Liver (tissue), 9 donors: ENCODE results near the gene SCN3A. TPM values are rescaled to one million over a fixed set of nuclear protein-coding genes. Genes with fewer than 3 reads are reported as not detected.

ENCODE experiments used
- DNase-seq: peaks from one replicate; pipeline ENCODE4 v3.0.0-alpha.2; 2017; ENCODE audit warnings: low spot score
- H3K27ac ChIP-seq, 2 donors: one replicate each; pipeline ENCODE4 v1.7.0; 2013; ENCODE audit warnings: inconsistent platforms in 2 of 2, low read length in 2 of 2, control low read depth in 1 of 2, low read depth in 1 of 2, mild to moderate bottlenecking in 1 of 2
- H3K27me3 ChIP-seq, 4 donors: one replicate each; pipeline versions ENCODE4 v1.6.1 to v1.7.0; 2013; ENCODE audit warnings: low read length in 3 of 4, inconsistent platforms in 1 of 4, mild to moderate bottlenecking in 1 of 4, moderate library complexity in 1 of 4; ENCODE audit not compliant: control insufficient read depth in 4 of 4, insufficient read depth in 4 of 4
- H3K36me3 ChIP-seq, 4 donors: one replicate each; pipeline versions ENCODE4 v1.6.1 to v1.7.0; 2013; ENCODE audit warnings: low read length in 3 of 4, mild to moderate bottlenecking in 3 of 4, low read depth in 1 of 4, moderate library complexity in 1 of 4; ENCODE audit not compliant: control insufficient read depth in 4 of 4, insufficient read depth in 3 of 4
- H3K4me1 ChIP-seq, 4 donors: one replicate each; pipeline versions ENCODE4 v1.6.1 to v1.7.0; 2013; ENCODE audit warnings: low read length in 3 of 4, mild to moderate bottlenecking in 3 of 4, moderate library complexity in 1 of 4; ENCODE audit not compliant: control insufficient read depth in 4 of 4, insufficient read depth in 4 of 4
- H3K4me3 ChIP-seq, 3 donors: one replicate each; pipeline versions ENCODE4 v1.6.1 to v1.7.0; 2013; ENCODE audit warnings: low read length in 3 of 3, control low read depth in 1 of 3, low read depth in 1 of 3, mild to moderate bottlenecking in 1 of 3
- H3K9ac ChIP-seq, 2 donors: one replicate each; pipeline ENCODE4 v1.7.0; 2013; ENCODE audit warnings: low read length in 2 of 2, mild to moderate bottlenecking in 2 of 2, moderate library complexity in 2 of 2, control low read depth in 1 of 2, low read depth in 1 of 2
- H3K9me3 ChIP-seq, 4 donors: one replicate each; pipeline versions ENCODE4 v1.6.1 to v1.7.0; 2013; ENCODE audit warnings: low read length in 3 of 4; ENCODE audit not compliant: control insufficient read depth in 4 of 4
- EGR1 ChIP-seq, 2 donors: IDR thresholded peaks; 2 replicates each; pipeline ENCODE4 v1.6.1; 2016 to 2018; ENCODE audit warnings: antibody characterized with exemption in 2 of 2, low read depth in 2 of 2
- FOXA1 ChIP-seq: IDR thresholded peaks from 2 replicates; pipeline ENCODE4 v1.6.1; 2016; ENCODE audit warnings: antibody characterized with exemption
- FOXA2 ChIP-seq: IDR thresholded peaks from 2 replicates; pipeline ENCODE4 v1.6.1; 2016; ENCODE audit warnings: antibody characterized with exemption
- GABPA ChIP-seq, 2 donors: IDR thresholded peaks in 1 of 2; conservative IDR thresholded peaks in 1 of 2; 2 replicates each; pipeline ENCODE4 v1.6.1; 2016; ENCODE audit warnings: antibody characterized with exemption in 2 of 2, mild to moderate bottlenecking in 1 of 2, moderate library complexity in 1 of 2
- HNF4A ChIP-seq, 2 donors: conservative IDR thresholded peaks; 2 replicates each; pipeline ENCODE4 v1.6.1; 2016; ENCODE audit warnings: antibody characterized with exemption in 2 of 2, mild to moderate bottlenecking in 2 of 2
- HNF4G ChIP-seq: IDR thresholded peaks from 2 replicates; pipeline ENCODE4 v1.6.1; 2016; ENCODE audit warnings: antibody characterized with exemption
- JUND ChIP-seq, 2 donors: IDR thresholded peaks; 2 replicates each; pipeline ENCODE4 v1.6.1; 2016; ENCODE audit warnings: antibody characterized with exemption in 2 of 2
- NR2F2 ChIP-seq: IDR thresholded peaks from 2 replicates; pipeline ENCODE4 v1.6.1; 2016; ENCODE audit warnings: antibody characterized with exemption
- RAD21 ChIP-seq, 2 donors: IDR thresholded peaks; 2 replicates each; pipeline ENCODE4 v1.6.1; 2016; ENCODE audit warnings: antibody characterized with exemption in 2 of 2, mild to moderate bottlenecking in 2 of 2
- RXRA ChIP-seq, 2 donors: IDR thresholded peaks; 2 replicates each; pipeline ENCODE4 v1.6.1; 2017 to 2018; ENCODE audit warnings: antibody characterized with exemption in 2 of 2, mild to moderate bottlenecking in 1 of 2
- SP1 ChIP-seq: IDR thresholded peaks from 2 replicates; pipeline ENCODE4 v1.6.1; 2018; ENCODE audit warnings: antibody characterized with exemption, mild to moderate bottlenecking
- TAF1 ChIP-seq: conservative IDR thresholded peaks from 2 replicates; pipeline ENCODE4 v1.6.1; 2016; ENCODE audit warnings: antibody characterized with exemption, mild to moderate bottlenecking
- YY1 ChIP-seq: IDR thresholded peaks from 2 replicates; pipeline ENCODE4 v1.6.1; 2016; ENCODE audit warnings: antibody characterized with exemption, mild to moderate bottlenecking
- WGBS: extraction: QIAGEN DNeasy Blood & Tissue Kit; methylation state at CpG from one replicate; pipeline ENCODE4 v1.1.7; 2013; 5-methylcytosine and 5-hydroxymethylcytosine counted together
- polyA plus RNA-seq, 2 donors: library from polyadenylated mRNA; stranded (reverse) in 1 of 2; unstranded in 1 of 2; fragments of 200-250 nt in 1 of 2; fragments of >200 nt in 1 of 2; fragmentation: Nextera tagmentation in 1 of 2; extraction: Ambion mirVana in 1 of 2; gene quantifications; one replicate each; pipeline versions ENCODE4 v1.2.1 to v1.2.3, GENCODE V29; 2013 to 2015
- total RNA-seq, 2 donors: library from RNA; depleted of rRNA; stranded (reverse); fragments of >200 nt; gene quantifications; one replicate each; pipeline ENCODE4 v1.2.3, GENCODE V29; 2014
- TF ChIP-seq, protein P1 (sequence below): fragments of 150-350 bp; IDR thresholded peaks from 2 replicates; pipeline ENCODE4 v1.5.1; 2017; ENCODE audit warnings: improper control_type of control experiment, low read depth, low read length; ENCODE audit not compliant: missing input control
- TF ChIP-seq, protein P2 (sequence below): IDR thresholded peaks from 2 replicates; pipeline ENCODE4 v1.6.1; 2016; ENCODE audit warnings: antibody characterized with exemption
- TF ChIP-seq, protein P3 (sequence below): IDR thresholded peaks from 2 replicates; pipeline ENCODE4 v1.6.1; 2016; ENCODE audit warnings: antibody characterized with exemption, mild to moderate bottlenecking
- TF ChIP-seq, protein P4 (sequence below): IDR thresholded peaks from 2 replicates; pipeline ENCODE4 v1.6.1; 2016; ENCODE audit warnings: antibody characterized with exemption
- TF ChIP-seq, protein P5 (sequence below): IDR thresholded peaks from 2 replicates; pipeline ENCODE4 v1.6.1; 2016; ENCODE audit warnings: antibody characterized with exemption
- donor health status: healthy.
- donor health status: healthy.
- donor health status: healthy.
- donor health status: healthy.
- donor health status: healthy.

SCN3A gene
- total and polyA plus RNA-seq, 4 donors = 0.05 to 1.0 (median 0.29) TPM

- Histone ChIP-seq H3K9me3 (peaks cover 0 to 9% (median 3%) of the 10 kb centered on the region in 4 donors), H3K27me3 (no peaks in the 10 kb centered on the region), H3K27ac (no peak overlapping the region), H3K4me1 (peaks cover 0 to 3% (median under 1%) of the 10 kb centered on the region in 4 donors), H3K4me3 (no peak overlapping the region), H3K9ac (no peak overlapping the region), H3K36me3 (no peaks in the 10 kb centered on the region)
- WGBS = 31% methylated on average over 4 of the region's 4 CpGs
- DNase-seq = no peak
- TF ChIP-seq JUND (IDR thresholded peaks at IDR 0.05) = no peak
- no peak for TF ChIP-seq EGR1 (IDR thresholded peaks at IDR 0.05; ENCODE audit: low read depth in 2 of 2)
- TF ChIP-seq, protein P1, sequence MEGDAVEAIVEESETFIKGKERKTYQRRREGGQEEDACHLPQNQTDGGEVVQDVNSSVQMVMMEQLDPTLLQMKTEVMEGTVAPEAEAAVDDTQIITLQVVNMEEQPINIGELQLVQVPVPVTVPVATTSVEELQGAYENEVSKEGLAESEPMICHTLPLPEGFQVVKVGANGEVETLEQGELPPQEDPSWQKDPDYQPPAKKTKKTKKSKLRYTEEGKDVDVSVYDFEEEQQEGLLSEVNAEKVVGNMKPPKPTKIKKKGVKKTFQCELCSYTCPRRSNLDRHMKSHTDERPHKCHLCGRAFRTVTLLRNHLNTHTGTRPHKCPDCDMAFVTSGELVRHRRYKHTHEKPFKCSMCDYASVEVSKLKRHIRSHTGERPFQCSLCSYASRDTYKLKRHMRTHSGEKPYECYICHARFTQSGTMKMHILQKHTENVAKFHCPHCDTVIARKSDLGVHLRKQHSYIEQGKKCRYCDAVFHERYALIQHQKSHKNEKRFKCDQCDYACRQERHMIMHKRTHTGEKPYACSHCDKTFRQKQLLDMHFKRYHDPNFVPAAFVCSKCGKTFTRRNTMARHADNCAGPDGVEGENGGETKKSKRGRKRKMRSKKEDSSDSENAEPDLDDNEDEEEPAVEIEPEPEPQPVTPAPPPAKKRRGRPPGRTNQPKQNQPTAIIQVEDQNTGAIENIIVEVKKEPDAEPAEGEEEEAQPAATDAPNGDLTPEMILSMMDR = no peak
- no peak for TF ChIP-seq FOXA2
- TF ChIP-seq, protein P2, sequence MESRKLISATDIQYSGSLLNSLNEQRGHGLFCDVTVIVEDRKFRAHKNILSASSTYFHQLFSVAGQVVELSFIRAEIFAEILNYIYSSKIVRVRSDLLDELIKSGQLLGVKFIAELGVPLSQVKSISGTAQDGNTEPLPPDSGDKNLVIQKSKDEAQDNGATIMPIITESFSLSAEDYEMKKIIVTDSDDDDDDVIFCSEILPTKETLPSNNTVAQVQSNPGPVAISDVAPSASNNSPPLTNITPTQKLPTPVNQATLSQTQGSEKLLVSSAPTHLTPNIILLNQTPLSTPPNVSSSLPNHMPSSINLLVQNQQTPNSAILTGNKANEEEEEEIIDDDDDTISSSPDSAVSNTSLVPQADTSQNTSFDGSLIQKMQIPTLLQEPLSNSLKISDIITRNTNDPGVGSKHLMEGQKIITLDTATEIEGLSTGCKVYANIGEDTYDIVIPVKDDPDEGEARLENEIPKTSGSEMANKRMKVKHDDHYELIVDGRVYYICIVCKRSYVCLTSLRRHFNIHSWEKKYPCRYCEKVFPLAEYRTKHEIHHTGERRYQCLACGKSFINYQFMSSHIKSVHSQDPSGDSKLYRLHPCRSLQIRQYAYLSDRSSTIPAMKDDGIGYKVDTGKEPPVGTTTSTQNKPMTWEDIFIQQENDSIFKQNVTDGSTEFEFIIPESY = no peak
- TF ChIP-seq NR2F2 = no peak
- no peak for TF ChIP-seq HNF4G
- peak in 1 of 2 donors; percentile 11 for TF ChIP-seq RAD21 (IDR thresholded peaks at IDR 0.05)
- TF ChIP-seq FOXA1 = no peak
- TF ChIP-seq, protein P3, sequence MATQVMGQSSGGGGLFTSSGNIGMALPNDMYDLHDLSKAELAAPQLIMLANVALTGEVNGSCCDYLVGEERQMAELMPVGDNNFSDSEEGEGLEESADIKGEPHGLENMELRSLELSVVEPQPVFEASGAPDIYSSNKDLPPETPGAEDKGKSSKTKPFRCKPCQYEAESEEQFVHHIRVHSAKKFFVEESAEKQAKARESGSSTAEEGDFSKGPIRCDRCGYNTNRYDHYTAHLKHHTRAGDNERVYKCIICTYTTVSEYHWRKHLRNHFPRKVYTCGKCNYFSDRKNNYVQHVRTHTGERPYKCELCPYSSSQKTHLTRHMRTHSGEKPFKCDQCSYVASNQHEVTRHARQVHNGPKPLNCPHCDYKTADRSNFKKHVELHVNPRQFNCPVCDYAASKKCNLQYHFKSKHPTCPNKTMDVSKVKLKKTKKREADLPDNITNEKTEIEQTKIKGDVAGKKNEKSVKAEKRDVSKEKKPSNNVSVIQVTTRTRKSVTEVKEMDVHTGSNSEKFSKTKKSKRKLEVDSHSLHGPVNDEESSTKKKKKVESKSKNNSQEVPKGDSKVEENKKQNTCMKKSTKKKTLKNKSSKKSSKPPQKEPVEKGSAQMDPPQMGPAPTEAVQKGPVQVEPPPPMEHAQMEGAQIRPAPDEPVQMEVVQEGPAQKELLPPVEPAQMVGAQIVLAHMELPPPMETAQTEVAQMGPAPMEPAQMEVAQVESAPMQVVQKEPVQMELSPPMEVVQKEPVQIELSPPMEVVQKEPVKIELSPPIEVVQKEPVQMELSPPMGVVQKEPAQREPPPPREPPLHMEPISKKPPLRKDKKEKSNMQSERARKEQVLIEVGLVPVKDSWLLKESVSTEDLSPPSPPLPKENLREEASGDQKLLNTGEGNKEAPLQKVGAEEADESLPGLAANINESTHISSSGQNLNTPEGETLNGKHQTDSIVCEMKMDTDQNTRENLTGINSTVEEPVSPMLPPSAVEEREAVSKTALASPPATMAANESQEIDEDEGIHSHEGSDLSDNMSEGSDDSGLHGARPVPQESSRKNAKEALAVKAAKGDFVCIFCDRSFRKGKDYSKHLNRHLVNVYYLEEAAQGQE = no peak
- no peak for TF ChIP-seq SP1
- no peak for TF ChIP-seq GABPA (IDR thresholded peaks at IDR 0.05 in 1 of 2, conservative IDR thresholded peaks at IDR 0.05 in 1 of 2)
- no peak for TF ChIP-seq TAF1
- no peak for TF ChIP-seq YY1
- TF ChIP-seq, protein P4, sequence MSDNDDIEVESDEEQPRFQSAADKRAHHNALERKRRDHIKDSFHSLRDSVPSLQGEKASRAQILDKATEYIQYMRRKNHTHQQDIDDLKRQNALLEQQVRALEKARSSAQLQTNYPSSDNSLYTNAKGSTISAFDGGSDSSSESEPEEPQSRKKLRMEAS = no peak
- TF ChIP-seq HNF4A (conservative IDR thresholded peaks at IDR 0.05) = peak in 1 of 2 donors; percentile 17
- TF ChIP-seq, protein P5, sequence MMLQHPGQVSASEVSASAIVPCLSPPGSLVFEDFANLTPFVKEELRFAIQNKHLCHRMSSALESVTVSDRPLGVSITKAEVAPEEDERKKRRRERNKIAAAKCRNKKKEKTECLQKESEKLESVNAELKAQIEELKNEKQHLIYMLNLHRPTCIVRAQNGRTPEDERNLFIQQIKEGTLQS = peak; percentile 79
- TF ChIP-seq RXRA (IDR thresholded peaks at IDR 0.05) = no peak
Measured at GRCh38 chr2:165079432-165079831, 124.4 kb downstream of the SCN3A start.
